ENCODE results near the gene NT5DC3.

DNA sequence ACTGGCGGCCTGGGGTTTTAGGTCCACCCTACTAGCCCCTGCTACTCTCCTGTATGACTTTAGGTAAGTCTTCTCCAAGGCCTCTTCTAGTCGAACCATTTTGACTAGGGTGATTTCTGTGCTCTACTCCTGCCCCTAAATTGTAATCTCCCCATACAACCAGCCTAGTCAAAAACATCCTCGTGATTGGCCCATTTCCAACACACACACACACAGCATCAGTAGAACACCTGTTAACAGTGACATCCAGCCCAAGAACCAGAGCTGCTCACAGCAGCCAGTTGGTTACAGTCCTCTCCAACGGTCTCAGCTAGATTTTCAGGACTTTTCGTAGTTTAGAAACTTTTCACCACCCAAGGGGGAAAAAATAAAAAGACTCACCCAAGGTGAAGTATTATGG is 30.9 kb downstream of the NT5DC3 start:
- no peak for TF ChIP-seq POLR2AphosphoS5 (IDR thresholded peaks at IDR 0.05; ENCODE audit: insufficient read depth in 1 of 2, low read depth in 1 of 2)
- TF ChIP-seq, protein P1, sequence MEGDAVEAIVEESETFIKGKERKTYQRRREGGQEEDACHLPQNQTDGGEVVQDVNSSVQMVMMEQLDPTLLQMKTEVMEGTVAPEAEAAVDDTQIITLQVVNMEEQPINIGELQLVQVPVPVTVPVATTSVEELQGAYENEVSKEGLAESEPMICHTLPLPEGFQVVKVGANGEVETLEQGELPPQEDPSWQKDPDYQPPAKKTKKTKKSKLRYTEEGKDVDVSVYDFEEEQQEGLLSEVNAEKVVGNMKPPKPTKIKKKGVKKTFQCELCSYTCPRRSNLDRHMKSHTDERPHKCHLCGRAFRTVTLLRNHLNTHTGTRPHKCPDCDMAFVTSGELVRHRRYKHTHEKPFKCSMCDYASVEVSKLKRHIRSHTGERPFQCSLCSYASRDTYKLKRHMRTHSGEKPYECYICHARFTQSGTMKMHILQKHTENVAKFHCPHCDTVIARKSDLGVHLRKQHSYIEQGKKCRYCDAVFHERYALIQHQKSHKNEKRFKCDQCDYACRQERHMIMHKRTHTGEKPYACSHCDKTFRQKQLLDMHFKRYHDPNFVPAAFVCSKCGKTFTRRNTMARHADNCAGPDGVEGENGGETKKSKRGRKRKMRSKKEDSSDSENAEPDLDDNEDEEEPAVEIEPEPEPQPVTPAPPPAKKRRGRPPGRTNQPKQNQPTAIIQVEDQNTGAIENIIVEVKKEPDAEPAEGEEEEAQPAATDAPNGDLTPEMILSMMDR (IDR thresholded peaks at IDR 0.05), result no peak
- TF ChIP-seq POLR2A (IDR thresholded peaks at IDR 0.05), result no peak
